OCI-LY3 (cell line): ENCODE data around the gene AFAP1L1.
A peak's percentile ranks its signal among the peaks of the same experiment; 100 is the strongest.

Experiments
- H2AFZ ChIP-seq: fragments of 200-600, 300-600 bp; shearing (Covaris generic); 2 replicates; pipeline ENCODE4 v1.6.0; 2014; ENCODE audit warnings: antibody characterized with exemption, low read depth, low read length
- H3K27ac ChIP-seq: fragments of 200-600, 300-600 bp; sonication (generic); 2 replicates; pipeline ENCODE4 v1.5.1; 2014; ENCODE audit warnings: mild to moderate bottlenecking, low read length, moderate library complexity, mixed read lengths
- H3K27me3 ChIP-seq: fragments of 200-600, 300-600 bp; sonication (generic); 2 replicates; pipeline ENCODE4 v1.6.1; 2014; ENCODE audit warnings: low read depth, low read length, mixed read lengths
- H3K36me3 ChIP-seq: fragments of 200-600, 300-600 bp; sonication (generic); replicated peaks from 2 replicates; pipeline ENCODE3; 2014; ENCODE audit warnings: low read depth, low read length, mixed read lengths
- H3K4me1 ChIP-seq: fragments of 300-600, 200-600 bp; sonication (generic); 2 replicates; pipeline ENCODE4 v1.6.1; 2014; ENCODE audit warnings: low read length, mixed read lengths
- H3K4me2 ChIP-seq: fragments of 200-600, 300-600 bp; sonication (generic); 2 replicates; pipeline ENCODE4 v1.6.1; 2014; ENCODE audit warnings: low read length, mixed read lengths
- H3K4me3 ChIP-seq: fragments of 300-600, 200-600 bp; sonication (generic); 2 replicates; pipeline ENCODE4 v1.5.1; 2014; ENCODE audit warnings: antibody characterized with exemption, mild to moderate bottlenecking, low read length, moderate library complexity
- H3K79me2 ChIP-seq: fragments of 300-600, 200-600 bp; shearing (Covaris generic); 2 replicates; pipeline ENCODE4 v1.6.1; 2014; ENCODE audit warnings: mild to moderate bottlenecking, low read length, mixed read lengths
- H3K9ac ChIP-seq: fragments of 300-600, 200-600 bp; shearing (Covaris generic); 2 replicates; pipeline ENCODE4 v1.6.0; 2014; ENCODE audit warnings: mild to moderate bottlenecking, low read length, moderate library complexity
- H3K9me3 ChIP-seq: fragments of 200-600, 300-600 bp; shearing (Covaris generic); 2 replicates; pipeline ENCODE4 v1.6.1; 2014; ENCODE audit warnings: low read length, mixed read lengths; ENCODE audit not compliant: insufficient read depth
- H4K20me1 ChIP-seq: fragments of 200-600, 300-600 bp; sonication (generic); 2 replicates; pipeline ENCODE4 v1.6.1; 2016; ENCODE audit warnings: low read length, mixed read lengths; ENCODE audit not compliant: insufficient read depth
- CTCF ChIP-seq: fragments of 200-600, 300-600 bp; sonication (generic); IDR thresholded peaks from 2 replicates; pipeline ENCODE4 v1.5.1; 2014; ENCODE audit warnings: antibody characterized with exemption, low read length, low read depth
- EZH2phosphoT487 ChIP-seq: fragments of 200-600 bp; shearing (Covaris generic); IDR thresholded peaks from 2 replicates; pipeline ENCODE4 v1.6.1; 2018; ENCODE audit warnings: antibody characterized with exemption, mixed run types, low read depth

The AFAP1L1 gene

GRCh38 chr5:149381261-149381985 lies 109.8 kb downstream of the AFAP1L1 start:
- H3K27me3 ChIP-seq, result no peaks in the 10 kb centered on the region
- no peak overlapping the region for H3K27ac ChIP-seq
- no peaks in the 10 kb centered on the region for H3K4me1 ChIP-seq
- TF ChIP-seq EZH2phosphoT487, result no peak
- TF ChIP-seq CTCF, result no peak
- no peaks in the 10 kb centered on the region for H3K9me3 ChIP-seq
- no peaks in the 10 kb centered on the region for H3K79me2 ChIP-seq
- no peak overlapping the region; the same call in 1 of the 2 replicates for H3K4me2 ChIP-seq
- no peak overlapping the region for H3K4me3 ChIP-seq
- H2AFZ ChIP-seq, result peak overlapping the region; percentile 70; the same call in 1 of the 2 replicates
- H4K20me1 ChIP-seq, result no peaks in the 10 kb centered on the region
- H3K9ac ChIP-seq, result no peak overlapping the region
- no peaks in the 10 kb centered on the region for H3K36me3 ChIP-seq

DNA sequence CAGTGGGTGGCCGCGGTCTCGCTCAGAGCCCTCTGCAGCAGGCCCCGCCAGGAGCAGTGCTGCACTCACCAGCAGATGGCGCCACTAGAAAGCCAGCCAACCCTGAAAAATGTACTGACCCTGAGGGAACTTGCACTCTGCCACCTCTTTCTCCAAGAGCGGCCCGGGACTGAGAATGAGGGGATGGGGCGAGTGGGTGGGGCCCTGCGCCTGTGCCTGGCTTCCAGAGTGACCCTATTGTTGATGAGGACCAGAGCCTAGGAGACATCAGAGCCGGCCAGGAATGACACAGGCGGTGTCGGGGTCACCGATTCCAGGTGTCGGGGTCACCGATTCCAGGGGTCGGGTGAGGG lies 110.3 kb downstream of the AFAP1L1 start:
- no peaks in the 10 kb centered on the region for H3K36me3 ChIP-seq
- H4K20me1 ChIP-seq, result no peaks in the 10 kb centered on the region
- no peak overlapping the region for H3K9ac ChIP-seq
- no peaks in the 10 kb centered on the region for H3K27me3 ChIP-seq
- no peak overlapping the region for H3K4me3 ChIP-seq
- H3K4me1 ChIP-seq, result no peaks in the 10 kb centered on the region
- no peaks in the 10 kb centered on the region for H3K9me3 ChIP-seq
- no peak overlapping the region for H3K27ac ChIP-seq
- TF ChIP-seq EZH2phosphoT487 (no peak), CTCF (peak; percentile 73)
- no peaks in the 10 kb centered on the region for H3K79me2 ChIP-seq
- 0 out of 2 replicates have a peak overlapping the region, but pooled peaks have one; percentile 70 for H2AFZ ChIP-seq
- peak overlapping the region; percentile 27; the same call in 1 of the 2 replicates for H3K4me2 ChIP-seq

GRCh38 chr5:149382517-149383220 lies 111.0 kb downstream of the AFAP1L1 start:
- no peak overlapping the region for H3K9ac ChIP-seq
- H2AFZ ChIP-seq, result no peak overlapping the region
- H3K4me3 ChIP-seq, result no peak overlapping the region
- no peaks in the 10 kb centered on the region for H3K79me2 ChIP-seq
- no peaks in the 10 kb centered on the region for H3K4me1 ChIP-seq
- TF ChIP-seq EZH2phosphoT487 (no peak), CTCF (no peak)
- H3K4me2 ChIP-seq, result no peak overlapping the region
- H3K27ac ChIP-seq, result no peak overlapping the region
- no peaks in the 10 kb centered on the region for H4K20me1 ChIP-seq
- no peaks in the 10 kb centered on the region for H3K27me3 ChIP-seq
- H3K36me3 ChIP-seq, result no peaks in the 10 kb centered on the region
- no peaks in the 10 kb centered on the region for H3K9me3 ChIP-seq

DNA sequence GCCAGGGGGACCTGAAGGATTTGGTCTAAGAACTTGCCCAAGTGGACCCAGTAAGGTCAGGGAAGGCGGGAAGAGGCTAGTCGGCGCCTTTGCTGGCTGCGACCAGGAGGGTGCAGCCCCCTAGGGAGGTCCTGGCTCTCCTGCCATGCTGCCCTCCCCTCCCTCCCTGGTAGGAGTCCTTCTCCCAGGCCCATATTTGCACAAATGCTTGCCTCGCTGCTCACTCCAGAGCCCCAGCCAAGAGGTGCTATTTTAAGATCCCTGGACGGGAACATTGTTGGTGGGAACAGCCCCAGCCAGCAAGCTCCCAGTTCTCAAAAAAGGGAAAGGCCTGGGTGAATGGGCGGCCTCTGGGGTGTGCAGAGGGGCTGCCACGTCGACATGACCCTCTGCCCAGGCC lies 111.7 kb downstream of the AFAP1L1 start:
- Histone ChIP-seq H3K4me1 (no peaks in the 10 kb centered on the region), H3K27ac (no peak overlapping the region), H3K9me3 (no peaks in the 10 kb centered on the region), H3K27me3 (no peaks in the 10 kb centered on the region), H4K20me1 (no peaks in the 10 kb centered on the region), H3K4me3 (no peak overlapping the region), H3K4me2 (no peak overlapping the region), H3K79me2 (no peaks in the 10 kb centered on the region), H3K9ac (no peak overlapping the region), H2AFZ (no peak overlapping the region), H3K36me3 (no peaks in the 10 kb centered on the region)
- TF ChIP-seq EZH2phosphoT487, result no peak
- no peak for TF ChIP-seq CTCF
